Eye (tissue), 1 donor: Measurements from ENCODE around the gene NRXN3.

Experiments
- DNase-seq: peaks from one replicate; pipeline ENCODE4 v3.0.0-alpha.2; 2015

NRXN3 gene

DNA sequence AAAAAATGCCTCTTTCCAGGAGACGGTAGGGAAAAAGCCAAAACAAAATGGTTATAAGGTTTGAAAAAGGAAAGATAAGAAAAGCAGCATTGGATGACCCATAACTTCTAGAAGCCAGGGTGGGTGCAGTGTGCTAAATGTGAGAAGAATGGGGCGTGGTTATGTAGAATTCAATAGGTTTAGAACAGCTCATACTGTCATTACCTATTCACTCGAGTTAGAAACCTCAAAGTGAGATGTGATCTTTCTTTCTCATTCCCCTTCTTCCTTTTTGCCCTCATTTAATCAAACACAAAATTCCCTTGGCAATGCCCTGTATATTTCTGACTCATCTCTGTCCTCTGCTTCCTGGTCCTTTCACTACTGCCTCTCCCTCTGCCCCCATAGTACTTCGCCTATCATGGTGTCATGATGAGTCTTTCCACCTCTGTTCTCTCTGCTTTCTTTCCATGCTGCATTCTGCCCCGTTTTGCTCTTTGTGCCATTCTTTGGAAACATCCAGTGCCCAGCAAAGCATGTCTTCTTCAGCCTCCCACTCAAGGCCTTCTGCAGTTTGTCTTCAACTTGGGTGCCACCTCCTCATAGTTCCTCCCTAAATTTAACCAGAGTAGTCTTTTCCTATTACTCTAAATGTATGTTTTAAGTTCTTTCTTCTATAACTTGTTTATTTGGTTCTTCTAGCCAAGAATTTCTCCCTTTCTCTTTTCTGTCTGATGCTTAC is 496.3 kb downstream of the NRXN3 start:
- DNase-seq: no peak

DNA sequence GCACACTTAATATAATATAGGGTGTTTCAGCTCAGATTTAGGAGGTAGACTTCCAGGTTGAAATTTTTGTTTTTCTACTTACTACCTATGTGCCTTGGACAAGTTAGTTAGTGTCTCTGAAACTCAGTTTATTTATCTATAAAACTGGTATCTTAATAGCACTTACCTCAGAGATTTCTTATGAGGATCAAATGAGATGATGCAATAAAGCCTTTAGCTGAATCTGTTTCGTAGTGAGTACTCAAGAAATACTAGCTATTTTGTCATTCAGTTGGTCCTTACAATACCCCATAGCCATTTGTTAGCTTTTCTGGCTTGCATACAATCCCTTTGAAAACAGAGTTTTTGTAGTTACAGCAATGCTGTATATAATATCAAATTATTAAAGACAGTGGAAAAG is 497.0 kb downstream of the NRXN3 start:
- no peak for DNase-seq

- no peak for DNase-seq
These were observed 503.7 kb downstream of the NRXN3 start for GRCh38 chr14:78673845-78674244.

DNA sequence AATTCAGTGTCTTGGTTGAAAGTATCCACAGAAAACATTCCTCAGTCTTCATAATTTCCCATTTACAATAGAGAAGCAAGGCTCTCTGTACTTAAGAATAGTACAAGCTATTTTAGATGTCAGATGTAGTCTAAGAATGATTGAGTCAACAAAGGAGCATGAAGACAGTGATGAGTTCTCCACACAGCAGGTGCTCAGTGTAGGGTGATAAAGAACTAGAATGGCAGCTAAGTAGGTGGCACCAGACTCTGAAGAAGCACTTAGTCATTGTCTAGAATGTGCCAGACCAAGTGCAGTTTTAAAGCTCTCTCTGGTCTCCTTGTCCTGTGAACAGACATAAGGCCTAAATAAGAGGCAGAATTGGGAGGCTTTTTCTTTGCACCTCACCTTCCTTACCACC is 504.6 kb downstream of the NRXN3 start:
- DNase-seq: no peak

DNA sequence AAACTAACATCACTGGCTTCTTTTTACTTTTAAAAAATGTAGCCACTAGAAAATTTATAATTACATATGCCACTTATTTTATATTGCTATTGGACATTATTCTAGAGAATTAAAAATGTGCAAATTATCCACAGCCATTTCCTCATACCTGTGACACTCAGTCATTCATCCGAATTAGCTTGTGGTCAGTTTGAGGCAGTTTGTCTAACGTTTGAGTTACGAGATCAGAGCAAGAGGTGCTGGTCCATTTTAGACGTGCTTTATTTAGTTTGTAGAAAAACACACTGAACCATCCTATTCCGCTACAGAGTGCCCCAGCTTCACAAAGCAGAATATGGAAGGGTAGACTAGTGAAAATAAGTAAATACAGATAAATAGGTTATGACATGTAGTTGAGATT is 513.0 kb downstream of the NRXN3 start:
- DNase-seq: no peak

GRCh38 chr14:78683981-78684380 is 513.8 kb downstream of the NRXN3 start:
- no peak for DNase-seq

- DNase-seq: no peak
These were observed 518.3 kb downstream of the NRXN3 start for GRCh38 chr14:78688503-78688902.

- DNase-seq: no peak
These were observed 520.7 kb downstream of the NRXN3 start for GRCh38 chr14:78690836-78691235.

- no peak for DNase-seq
These were observed 527.2 kb downstream of the NRXN3 start for GRCh38 chr14:78697341-78697740.

- no peak for DNase-seq
These were observed 528.8 kb downstream of the NRXN3 start for GRCh38 chr14:78698991-78699390.

GRCh38 chr14:78700236-78700635 is 530.1 kb downstream of the NRXN3 start:
- no peak for DNase-seq

DNA sequence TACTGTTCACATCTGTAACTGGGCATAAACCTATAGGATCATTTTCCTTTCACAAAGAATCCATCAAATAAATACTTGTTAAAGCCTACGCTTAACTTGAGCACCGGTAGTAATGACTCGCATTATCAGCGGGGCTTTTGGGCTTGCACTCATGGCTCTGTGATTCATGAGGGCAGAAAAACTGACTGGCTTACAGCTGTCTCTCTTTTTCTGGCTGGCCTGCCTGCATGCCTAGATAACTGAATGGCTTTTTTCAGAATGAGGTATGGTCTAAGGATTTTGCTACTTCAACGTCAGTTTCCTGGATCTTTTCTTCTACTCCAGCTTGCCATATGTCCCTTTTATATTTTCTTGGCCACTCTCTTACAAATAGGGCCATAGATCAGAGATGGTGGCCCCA is 531.1 kb downstream of the NRXN3 start:
- DNase-seq: no peak

DNA sequence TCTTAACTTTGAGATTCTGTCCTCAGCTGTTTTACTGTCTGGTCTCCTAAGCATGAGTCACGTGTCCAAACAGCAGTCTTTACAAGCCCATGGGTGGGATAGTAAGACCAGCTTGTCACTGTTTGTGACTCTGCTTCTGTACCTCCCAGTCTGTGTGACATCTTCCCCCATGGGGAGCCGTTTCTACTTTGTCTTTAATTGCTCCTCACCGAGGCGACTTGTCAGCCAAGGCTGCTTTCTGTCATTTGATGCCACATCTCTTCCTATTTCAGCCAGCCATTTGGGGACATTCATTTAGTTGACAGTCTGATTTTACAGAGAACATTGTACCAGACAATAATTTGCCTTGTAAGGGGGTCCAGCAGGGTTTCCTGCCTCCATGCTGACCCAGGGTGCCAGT is 534.8 kb downstream of the NRXN3 start:
- peak; percentile 25 for DNase-seq

DNA sequence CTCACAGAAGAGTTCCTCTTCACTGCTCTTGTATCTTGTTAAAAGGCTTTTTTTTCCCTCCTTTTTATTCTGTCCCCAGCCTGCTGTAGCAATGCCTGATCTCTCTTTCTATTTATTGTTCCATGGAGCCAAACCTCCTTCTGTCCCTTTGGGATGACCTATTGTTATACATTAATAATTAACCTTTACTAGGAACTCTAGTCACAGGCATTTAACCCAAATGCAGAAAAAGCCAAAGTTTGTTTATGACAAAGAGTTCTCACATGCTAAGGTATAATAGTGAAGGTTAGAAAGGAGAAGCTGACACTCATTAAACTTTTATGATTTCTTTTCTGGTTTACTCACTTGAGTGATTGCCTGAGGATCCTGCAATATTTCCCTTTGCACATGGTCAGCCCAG is 535.8 kb downstream of the NRXN3 start:
- DNase-seq: no peak

- DNase-seq: peak; percentile 45
These were observed 539.8 kb downstream of the NRXN3 start for GRCh38 chr14:78709795-78710557.

DNA sequence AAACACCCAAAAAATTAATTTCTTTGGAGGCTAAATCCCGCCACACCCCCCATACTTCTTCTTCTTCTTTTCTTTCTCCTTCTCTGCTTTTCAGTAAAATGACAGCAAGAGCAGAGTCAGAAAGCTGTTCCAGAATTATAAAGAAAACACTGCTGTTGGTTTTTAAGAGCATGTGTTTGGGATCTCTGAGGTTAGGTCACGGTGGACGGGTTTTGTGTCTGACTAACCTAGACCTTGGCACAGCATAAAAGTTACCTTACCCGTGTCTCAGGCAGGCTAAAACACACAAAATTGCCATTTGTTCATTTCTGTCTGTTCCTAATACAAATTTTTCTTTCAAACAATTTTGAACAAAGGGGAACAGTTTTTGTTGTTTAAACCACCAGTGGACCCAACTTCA is 540.8 kb downstream of the NRXN3 start:
- DNase-seq: no peak

DNA sequence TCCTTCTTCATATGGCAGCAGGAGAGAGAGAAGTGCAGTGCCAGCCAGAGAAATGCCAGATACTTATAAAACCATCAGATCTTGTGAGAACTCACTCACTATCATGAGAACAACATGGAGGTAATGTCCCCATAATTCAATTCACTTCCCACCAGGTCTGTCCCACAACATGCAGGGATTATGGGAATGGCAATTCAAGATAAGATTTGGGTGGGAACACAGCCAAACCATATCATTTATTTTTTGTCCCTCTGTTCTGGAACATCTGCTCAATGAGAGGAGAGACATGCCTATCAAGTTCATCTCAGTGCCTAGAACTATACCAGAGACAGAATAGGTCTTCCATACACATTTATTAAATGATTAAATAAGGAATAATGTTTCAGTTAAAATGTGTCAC is 543.5 kb downstream of the NRXN3 start:
- DNase-seq: no peak

GRCh38 chr14:78714711-78715110 is 544.5 kb downstream of the NRXN3 start:
- DNase-seq: no peak

DNA sequence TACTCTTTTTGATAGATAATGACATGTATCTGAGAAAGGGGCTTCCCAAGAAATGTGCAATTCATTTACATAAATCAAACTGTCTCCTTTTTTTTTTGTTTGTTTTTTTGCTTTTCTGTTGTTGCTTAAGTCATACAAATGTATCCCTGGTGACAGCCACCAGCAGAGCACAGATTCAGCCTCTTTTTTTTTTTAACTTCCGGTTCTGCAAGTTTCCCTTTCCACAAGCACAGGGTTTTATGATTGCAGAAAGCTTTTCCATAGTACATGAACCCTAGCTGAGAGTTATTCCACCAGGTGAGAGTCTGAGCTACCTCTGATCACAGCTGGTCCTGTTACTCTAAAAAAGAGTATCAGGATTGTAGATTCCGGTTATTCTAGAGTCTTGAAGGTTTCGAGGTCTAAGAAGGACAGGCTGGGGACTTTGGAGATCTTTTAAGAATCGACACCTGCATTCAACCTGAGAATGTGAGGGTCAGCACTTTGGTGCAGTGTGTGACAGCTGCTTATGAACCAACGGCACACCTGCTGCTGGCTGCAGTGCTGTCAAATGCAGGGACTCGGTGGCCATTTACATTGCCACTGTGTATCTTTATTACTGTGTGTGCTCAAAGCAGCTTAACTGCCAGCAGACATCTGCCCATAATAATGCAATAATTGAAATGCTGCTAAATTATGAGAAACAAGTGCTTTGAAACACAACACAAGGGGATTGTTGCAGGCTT is 551.7 kb downstream of the NRXN3 start:
- DNase-seq: no peak

DNA sequence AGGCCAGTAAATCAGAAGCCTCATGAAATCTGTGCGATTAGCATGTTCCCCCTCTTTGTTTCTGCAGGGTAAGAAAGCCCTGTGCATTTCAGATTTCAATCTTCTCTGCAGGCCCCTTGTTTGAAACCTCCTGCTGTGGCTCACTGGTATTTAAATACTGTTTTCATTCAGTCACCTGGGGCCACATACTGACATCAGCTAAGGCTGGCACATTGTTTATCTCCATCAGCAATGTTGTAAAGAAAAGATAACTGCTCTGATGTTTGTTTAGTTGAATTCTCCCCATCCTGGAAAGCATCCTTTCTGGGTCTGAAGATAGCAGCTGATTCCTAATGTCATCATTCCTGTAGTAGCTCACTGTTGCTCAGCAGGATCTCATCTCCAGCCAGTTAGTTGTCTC is 554.9 kb downstream of the NRXN3 start:
- no peak for DNase-seq

DNA sequence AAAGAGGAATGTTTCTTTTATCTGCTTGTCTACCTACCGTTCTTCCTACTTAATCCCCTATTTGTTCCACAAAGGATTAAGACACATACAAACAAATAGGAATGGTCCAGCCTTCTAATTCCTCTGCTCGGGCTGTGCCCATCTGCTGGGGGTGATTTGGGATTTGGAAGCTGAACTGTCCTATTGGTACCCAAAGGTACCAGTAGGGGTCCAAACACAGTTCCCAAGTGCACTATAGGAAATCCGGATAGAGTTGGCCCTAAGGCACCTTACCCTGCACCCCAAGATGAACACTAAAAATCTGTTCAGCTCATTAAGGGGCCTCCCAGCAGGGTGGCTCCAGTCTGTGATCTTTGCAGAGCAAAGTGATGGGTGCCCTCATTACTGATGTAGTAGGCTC is 566.9 kb downstream of the NRXN3 start:
- no peak for DNase-seq

DNA sequence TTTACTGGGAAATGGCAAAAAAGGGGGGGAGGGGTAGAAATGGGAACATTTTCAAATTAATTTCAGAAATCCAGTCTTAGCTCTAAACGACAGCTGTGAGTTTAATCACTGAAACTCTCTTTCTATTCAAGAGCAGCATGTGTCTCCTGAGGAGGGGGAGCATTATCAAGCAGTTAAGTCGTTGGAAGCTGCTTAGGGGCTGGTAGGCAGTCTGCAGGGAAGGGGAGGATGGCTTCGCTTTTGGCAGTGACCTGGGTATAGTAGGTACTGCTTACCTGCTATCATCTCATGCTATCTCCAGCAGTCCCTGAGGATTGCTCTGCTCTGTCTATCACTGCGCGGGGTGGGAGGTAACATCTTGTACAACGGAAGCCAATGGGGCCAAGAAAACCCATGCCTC is 567.4 kb downstream of the NRXN3 start:
- peak; percentile 27 for DNase-seq

GRCh38 chr14:78746086-78746595 is 576.0 kb downstream of the NRXN3 start:
- no peak for DNase-seq

DNA sequence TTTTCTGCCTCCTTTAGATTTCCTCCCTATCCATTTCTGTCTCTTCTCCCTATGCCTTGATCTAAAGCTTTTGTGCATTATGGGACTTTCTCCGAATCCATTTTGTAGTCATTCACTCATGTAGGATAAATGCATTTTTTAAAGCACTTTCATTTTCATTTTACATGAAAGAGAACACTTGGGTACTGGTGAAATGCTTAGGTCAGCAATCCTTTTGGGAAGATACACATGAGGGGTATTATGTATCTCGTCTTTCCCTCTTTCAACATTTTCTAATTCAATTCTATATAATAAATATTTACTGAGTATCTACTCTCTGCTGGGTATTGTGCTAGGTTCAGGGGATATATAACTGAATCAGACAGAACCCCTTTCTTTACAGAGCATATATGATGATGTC is 577.6 kb downstream of the NRXN3 start:
- DNase-seq: no peak
